ENCODE measurements around the gene SFXN1.

The SFXN1 gene

DNA sequence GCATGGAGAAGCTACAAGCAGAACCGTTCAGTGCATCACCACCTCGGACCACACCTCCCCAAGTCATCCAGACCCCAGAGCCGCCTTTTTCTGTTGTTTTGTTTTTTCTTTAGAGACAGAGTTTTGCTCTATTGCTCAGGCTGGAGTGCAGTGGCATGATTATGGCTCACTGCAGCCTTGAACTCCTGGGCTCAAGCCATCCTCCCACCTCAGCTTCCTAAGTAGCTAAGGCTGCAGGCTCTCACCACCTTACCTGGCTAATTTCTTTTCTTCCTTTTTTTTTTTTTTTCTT is 13.5 kb upstream of the SFXN1 start:
- no peak for DNase-seq (ENCODE audit: low read depth in 2 of 2, low spot score in 1 of 2)

DNA sequence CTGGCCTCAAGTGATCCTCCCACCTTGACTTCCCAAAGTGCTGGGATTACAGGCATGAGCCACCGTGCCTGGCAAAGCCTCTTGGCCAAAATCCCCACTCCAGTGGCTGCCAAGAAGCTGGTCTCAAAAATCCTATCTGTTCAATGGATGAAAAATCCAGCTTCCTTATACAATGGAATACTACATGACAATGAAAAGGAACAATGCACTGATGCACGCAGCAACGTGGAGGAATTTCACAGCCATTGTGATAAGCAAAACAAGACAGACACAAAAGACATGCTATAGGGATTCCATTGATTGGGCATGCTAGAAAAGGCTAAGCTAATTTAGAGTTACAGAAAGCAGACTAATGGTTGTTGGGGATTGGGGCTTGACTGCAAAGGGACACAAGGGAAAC is 13.1 kb upstream of the SFXN1 start:
- no peak for DNase-seq (ENCODE audit: low read depth in 2 of 2, low spot score in 1 of 2)

DNA sequence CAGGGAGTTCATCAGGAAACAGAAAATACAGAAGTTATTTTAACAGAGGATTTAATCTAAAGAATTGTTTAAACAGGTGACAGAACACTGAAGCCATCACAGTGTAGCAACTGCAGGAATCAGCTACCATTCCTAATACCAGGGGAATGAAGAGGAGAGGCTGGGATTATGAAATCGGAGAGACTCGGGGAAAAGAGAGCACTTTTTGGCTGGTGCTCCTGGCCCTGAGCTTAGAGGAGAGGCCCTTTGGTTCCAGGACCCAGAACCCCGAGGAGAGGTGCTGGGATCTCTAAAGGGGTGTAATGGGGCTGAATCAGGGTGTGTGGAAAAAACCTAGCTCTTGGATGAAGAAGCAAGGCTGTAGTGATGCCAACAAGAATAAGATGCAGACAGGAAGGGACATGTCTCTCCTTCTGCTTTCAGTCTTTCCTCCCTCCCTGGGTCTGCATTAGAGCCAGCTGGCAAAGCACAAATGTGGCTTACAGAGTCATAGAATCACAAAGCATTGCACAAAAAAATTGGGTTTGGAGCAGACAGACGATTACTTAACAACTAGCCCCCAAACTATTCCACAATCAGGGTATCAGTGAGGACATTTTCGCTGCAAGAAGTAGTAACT is 11.6 kb upstream of the SFXN1 start:
- no peak for DNase-seq (ENCODE audit: low read depth in 2 of 2, low spot score in 1 of 2)

DNA sequence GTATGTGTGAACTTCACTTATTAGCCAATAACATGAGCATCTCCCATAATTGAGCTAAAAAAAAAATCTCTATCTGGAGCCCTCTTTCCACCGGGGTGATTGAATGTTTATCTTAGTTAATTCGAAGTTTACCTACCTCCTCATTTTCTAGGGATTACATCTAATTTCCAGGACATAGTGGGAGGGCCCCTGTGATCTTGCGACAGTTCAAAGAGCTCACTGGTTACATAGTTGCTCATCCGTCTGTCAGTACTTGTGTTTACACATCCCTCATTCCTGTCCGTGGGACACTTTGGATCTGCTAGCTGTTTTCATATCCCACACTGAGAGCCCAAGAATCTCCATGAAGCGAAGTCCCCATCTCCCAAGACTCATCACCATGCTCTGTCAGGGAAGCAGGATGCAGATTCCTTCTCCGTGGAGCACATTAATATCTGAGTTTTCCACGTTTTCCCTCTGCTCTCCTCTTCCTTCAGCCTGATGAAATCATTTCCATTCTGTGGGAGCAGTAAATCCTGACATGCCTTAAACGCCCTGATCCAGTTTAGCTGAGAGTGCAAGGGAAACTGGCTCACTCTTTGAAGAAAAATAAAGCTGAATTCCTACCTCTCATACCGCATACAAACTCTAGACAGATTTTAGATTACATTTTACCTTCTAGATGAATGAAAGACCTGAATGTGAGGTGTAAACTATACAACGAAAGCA is 10.2 kb upstream of the SFXN1 start:
- no peak for DNase-seq (ENCODE audit: low read depth in 2 of 2, low spot score in 1 of 2)

DNA sequence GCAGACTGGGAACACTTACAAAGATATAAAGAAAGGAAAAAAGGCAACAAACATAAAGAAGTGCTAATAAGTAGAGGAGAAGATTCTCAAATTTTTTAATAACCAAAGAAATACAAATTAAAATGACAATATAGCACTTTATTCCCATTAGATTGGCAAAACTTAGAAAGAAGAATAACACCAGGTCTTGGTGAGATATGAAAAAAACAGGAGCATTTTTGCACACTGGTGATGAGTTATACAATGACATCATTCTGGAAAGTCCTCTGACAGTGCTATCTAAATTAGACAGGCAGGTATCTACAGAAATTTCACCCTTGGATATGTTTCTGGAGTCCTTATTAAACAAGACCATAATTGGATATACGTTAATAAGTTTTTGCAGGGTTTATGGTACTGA is 9.5 kb upstream of the SFXN1 start:
- no peak for DNase-seq (ENCODE audit: low read depth in 2 of 2, low spot score in 1 of 2)

DNA sequence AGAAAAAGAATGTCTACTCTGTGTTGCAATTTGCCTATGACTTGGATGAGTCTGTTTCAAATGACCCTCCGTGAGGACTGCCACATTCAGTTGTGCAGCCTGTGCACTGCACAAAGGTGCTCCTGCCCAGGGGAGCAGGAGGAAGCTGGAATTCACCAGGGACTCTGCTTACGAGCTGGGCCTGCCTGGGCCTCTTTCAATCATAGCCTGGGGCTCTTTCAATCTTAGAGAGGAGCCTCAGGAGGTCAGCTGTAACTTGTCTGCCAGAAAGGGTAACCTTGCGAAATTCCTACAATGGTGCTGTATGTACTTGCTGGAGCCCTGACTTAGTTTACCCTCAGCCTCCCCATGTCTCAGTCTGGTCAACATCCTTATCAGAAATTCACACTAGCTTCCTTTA is 8.4 kb upstream of the SFXN1 start:
- no peak for DNase-seq (ENCODE audit: low read depth in 2 of 2, low spot score in 1 of 2)

DNA sequence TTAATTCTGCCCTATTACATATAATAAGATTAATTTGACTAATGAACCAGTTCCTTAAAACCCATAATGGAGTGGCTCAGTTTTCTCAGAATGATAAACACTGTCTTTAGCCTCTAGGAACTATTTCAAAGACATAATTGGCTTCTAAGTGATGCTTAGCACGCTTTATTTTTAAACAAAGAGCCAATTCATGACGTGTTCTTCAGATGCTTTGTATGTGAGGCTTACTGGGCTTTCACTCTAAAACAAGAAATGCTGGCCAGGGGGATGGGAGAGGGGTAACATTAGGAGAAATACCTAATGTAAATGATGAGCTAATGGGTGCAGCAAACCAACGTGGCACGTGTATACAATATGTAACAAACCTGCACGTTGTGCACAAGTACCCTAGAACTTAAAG is 7.6 kb upstream of the SFXN1 start:
- no peak for DNase-seq (ENCODE audit: low read depth in 2 of 2, low spot score in 1 of 2)

DNA sequence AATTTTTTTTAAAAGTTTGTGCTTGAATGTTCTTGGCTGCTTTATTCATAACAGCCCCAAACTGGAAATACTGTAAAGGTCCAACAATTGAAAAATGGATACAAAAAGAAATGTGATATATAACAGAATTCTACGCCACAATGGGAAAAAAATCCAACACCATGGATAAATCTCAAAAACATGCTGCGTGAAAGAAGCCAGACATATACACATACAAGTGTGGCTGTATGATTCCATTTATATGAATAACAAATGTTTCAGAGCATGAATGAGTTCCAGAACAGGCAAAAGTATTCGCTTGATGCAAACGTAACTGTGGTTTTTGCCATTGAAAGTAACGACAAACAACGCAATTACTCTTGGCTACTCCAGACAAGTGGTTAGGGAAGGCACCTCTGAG is 7.2 kb upstream of the SFXN1 start:
- no peak for DNase-seq (ENCODE audit: low read depth in 2 of 2, low spot score in 1 of 2)

DNA sequence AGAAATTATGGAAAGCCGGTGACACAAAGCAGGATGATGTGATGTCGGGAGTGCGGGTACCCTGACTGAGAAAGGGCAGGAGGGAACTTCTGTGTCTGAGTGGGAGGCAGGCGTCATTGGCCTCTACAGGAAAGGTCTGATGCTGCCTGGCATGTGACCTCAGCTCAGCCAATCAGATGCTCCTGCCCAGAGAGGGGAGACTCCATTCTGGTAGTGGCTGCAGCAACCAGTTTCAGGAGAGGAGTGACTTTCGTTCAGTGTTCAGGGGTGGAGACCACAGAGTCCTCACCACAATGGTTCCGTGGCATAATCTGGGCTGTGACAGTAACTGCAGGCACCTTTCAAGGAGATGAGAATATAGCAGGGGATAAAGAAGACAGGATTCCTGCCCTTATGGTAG is 6.7 kb upstream of the SFXN1 start:
- no peak for DNase-seq (ENCODE audit: low read depth in 2 of 2, low spot score in 1 of 2)

DNA sequence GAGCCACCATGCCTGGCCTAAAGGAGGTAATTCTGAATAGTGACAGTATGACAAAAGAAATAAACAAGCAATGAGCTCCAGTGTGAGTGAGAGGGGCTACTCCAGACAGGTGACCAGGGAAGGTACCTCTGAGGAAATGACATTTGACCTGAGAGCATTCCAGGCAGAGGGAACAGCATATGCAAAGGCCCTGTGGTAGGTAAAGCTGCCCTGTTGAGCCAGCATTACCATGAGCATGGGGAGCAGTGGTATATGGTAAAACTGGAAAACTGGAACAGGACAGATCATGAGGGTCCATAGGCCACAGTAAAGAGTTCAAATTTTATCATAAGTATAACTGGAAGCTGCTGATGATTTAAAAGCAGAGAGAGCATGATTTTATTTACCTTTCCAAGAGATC is 6.0 kb upstream of the SFXN1 start:
- no peak for DNase-seq (ENCODE audit: low read depth in 2 of 2, low spot score in 1 of 2)

DNA sequence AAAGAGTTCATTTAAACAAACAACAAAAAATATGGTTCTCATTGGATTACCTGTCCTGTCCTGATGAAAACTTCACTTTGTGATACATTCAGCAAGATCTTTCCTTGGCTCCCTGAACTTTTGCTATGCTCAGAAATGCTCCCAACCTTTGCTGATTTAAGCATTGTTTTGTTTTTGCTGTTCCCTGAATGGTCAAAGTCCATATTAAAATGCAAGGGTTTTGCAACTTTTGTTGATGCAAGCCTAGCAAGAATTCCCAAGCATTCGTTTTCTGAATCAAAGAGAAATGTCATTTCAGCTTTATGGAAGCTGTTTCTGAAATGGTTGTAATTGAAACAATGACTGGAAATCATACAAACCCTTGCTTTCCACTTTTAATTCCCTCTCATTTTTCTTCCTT is 3.1 kb upstream of the SFXN1 start:
- no peak for DNase-seq (ENCODE audit: low read depth in 2 of 2, low spot score in 1 of 2)

DNA sequence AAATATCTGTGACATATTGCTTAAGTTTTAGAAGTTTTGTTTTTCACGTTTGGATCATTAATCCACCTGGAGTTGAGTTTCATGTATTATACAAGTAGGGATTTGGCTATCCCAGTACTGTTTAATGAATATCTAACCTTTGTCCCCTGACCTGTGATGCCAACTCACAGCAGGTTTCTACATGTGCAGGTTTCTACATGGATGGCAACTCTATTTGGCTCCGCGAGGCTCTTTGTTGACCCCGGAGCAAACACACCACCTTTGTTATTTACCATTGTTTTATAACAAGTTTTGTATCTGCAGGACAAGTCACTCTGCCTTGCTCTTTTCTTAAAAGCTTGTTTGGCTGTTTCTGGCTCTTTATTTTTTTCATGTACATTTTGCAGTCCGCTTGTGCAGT is 920 bp upstream of the SFXN1 start:
- no peak for DNase-seq (ENCODE audit: low read depth in 2 of 2, low spot score in 1 of 2)

DNA sequence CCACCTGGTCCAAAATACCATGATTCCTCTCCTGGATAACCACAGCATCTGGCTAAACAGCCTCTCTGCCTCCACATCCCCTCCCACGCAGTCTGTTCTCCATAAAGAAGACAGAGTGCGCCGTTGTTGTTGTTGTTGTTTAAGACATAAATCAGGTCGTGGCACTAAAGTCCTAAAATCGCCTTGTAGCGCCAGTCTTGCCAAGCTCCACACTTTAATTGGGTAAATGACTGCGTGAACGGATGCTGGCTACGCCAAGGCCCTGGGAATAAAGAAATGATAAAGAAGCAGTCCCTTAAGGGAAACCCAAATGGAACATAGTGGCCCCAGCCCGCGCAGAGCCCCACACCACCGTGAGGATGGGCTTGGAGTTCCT is 364 bp upstream of the SFXN1 start:
- DNase-seq (ENCODE audit: low read depth in 2 of 2, low spot score in 1 of 2) = no peak

DNA sequence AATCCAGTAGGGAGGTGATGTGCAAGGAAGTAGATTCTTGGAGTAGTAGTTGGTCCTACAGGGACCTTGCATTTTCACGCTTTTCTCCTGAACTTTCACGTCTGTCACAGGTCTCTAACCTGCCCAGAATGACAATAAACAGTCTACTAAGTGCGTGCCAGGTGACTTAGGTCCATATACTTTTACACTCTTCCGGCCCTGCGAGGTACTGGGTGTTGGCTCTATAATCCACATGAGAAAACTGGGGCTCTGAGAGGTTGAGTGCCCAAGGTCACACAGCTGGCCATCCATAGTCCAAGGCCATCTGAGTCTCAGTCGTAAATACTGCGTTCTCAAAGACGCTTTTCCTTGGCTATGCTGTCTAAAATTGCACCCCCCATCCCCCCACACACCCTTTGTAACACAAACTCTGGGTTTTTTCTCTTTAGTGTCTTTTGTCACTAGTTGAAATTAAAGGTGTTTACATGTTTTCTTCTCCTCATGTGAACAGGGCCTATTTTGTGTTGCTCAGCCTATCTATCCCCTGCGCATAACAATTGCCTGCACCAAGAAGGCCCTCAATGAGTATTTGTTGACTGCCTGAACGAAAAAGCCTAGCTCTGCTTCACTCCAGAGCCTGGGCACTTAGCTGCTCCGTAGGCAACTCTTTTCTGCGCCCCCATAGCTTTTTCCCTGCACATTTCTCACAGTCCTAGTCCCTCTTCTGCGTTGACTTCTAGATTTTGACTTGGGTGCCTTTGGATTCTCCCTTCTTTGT is 943 bp downstream of the SFXN1 start:
- DNase-seq (ENCODE audit: low read depth in 2 of 2, low spot score in 1 of 2) = no peak

DNA sequence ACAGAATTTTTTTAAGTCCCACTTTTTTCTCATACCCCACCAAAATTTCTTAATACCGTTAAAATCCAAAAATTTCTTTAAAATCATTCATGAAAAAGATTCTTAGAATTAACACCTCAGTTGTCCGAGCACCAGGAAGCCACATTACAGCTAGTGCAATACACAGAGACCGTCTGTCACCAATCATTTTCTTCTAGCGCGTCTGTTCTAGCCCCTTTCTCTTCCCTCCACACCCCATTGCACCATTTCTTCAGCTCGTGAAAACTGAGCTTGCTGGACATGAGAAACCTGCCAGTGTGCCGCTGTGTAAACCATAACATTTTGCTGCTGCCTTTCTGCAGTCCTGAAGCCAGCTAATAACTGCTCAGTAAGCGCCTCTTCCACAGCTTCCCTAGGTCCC is 5.0 kb downstream of the SFXN1 start:
- no peak for DNase-seq (ENCODE audit: low read depth in 2 of 2, low spot score in 1 of 2)

DNA sequence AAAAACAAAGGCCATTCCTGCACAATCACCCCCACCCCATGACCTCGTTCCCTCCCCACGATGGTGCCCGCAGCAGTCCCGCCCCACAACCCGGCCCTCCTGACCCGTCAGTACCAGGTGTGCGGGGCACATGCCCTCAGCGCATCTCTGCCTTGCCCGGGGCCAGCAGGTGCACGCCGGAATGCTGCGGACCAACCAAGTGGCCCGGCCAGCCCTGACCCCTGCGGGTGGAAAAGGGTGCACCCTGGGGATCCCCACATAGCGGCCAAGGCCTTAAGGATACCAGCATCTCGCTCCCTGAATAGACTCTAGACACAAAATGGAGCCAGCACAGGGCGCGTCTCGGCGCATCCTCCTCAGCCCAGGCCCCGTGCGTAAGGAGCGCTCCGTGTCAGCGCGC is 6.0 kb downstream of the SFXN1 start:
- DNase-seq (ENCODE audit: low read depth in 2 of 2, low spot score in 1 of 2) = no peak

DNA sequence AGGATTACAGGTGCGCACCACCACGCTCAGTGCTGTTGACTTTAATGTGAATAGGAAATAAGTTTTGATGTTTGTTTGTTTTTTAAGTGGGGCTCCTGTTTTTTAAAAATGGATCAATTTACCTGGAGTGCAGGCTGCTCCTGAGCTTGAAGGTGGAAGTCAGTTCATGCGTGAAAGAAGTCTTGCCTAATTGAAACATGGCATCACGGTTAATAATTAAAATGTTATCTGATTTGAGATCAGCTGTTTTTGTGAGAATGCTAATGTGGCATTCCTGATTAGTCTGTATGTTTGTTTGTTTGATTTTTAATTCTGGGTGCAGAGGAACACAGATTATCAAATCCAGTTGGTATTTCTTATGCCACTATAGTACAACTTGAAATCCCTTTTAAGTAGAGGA is 6.5 kb downstream of the SFXN1 start:
- DNase-seq (ENCODE audit: low read depth in 2 of 2, low spot score in 1 of 2) = no peak

DNA sequence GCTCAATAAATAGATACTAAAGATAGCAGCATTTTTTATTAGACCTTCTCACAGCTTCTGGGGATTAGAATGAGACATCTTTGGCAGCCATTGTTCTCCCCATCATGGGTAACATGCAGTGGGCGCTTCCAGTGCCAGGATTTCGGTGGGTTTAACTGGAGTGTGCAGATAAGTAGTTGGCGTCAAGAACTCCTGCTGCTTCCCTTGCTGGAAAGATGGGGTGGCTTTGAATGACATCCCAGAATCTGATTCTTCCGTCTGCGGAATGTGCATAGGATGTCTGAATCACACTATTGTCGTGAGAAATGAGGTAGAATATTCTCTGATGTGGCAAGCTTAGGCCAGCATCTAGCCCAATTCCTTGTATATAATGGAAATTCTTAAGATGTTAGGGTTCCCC is 7.3 kb downstream of the SFXN1 start:
- DNase-seq (ENCODE audit: low read depth in 2 of 2, low spot score in 1 of 2) = no peak

DNA sequence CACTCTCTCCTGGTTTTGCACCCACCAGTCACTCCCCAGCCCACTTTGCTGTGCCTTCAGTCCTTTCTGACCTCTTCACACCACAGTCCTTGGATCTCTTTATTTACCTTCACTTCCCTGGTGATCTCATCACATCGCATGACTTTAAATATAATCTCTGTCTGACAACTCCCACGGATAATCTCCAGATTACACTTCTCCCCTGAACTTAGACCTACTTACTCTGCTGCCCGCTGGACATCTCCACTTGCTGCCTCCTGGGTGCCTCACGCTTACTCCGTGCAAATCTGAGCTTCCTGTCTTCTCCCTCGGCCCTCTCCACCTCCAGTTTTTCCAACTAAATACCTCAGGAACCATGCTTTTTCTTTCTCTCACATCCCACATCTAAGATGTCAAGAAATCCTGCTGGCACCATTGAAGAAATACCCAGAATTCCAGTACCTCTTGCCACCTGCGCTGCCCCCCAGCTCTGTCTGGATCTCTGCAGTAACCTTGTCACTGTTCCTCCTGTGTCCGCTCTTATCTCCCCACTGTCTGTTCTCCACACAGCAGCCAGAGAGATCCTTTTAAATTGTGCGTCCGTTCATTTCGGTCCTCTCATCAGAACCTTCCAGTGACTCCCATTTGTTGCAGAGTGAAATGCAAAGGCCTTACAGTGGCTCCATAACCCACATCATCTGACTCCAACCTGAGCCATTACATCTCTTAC is 9.3 kb downstream of the SFXN1 start:
- DNase-seq (ENCODE audit: low read depth in 2 of 2, low spot score in 1 of 2) = no peak

DNA sequence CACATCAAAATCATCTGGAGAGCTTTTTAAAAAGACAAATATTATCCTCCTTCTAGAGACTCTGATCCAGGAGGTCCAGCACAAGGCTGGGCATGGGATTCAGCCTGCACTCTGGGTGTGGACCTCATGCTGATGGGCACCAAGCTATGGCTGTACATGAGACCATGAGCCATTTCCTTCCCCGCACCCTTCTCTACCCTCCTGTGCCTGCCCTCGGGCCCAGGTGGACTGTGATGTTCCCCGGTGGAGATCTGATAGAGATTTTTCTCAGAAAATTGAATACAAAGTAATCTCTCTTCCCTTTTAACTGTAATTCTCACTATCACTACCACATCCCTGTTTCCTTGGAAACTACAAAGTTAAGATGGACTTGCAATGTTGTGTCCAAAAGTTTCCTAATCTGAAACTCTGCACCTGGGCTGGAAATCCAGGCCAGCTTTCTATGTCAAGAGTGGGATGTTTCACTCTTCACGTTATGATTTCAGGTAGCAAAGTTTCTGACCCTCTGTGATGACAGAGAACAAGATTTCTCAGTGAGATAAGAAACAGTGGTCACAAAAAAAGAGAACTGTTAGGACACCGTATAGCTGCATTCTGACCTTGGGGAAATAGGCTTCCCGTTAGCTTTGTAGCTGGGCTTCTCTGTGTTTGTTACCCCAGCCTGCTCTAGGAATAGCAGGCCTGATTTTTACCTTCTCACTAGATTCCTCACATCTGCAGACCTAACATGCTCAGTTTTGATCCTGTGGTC is 11.5 kb downstream of the SFXN1 start:
- DNase-seq (ENCODE audit: low read depth in 2 of 2, low spot score in 1 of 2) = no peak

DNA sequence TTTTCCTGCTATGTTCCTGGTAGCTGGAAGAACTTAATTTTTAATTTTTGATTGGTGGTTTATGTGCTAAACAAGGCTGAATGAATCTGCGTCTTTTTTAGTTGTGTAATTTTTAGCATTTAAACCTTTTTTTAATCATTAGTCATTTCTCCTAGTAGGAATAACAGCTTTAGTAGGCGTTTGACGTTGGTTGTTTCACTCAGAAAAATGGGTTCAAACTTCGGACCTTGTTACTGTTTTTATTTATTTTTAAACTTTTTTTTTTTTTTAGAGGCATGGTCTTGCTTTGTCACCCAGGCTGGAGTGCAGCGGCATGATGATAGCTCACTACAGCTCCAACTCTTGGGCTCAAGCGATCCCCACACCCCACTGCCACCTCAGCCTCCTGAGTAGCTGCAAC is 12.9 kb downstream of the SFXN1 start:
- no peak for DNase-seq (ENCODE audit: low read depth in 2 of 2, low spot score in 1 of 2)

DNA sequence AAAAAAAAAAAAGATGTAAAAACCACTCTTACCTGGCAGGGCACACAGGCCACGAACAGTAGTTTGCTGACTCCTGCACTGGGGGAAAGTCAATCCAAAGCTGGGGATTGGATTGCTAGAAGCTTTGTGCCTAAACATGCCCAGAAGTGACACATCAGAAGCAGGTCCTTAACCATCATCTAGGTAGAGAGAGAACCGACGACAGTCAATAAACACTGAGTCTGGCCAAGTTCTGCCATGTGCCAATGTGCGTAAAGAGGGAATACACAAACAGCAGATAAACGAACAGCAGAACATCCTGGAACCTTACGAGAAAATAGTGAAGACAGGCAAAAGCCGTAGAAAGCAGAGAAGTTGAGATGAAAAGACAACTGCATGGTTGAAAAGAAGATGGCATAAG is 14.9 kb downstream of the SFXN1 start:
- no peak for DNase-seq (ENCODE audit: low read depth in 2 of 2, low spot score in 1 of 2)

Data from stimulated activated CD8-positive, alpha-beta memory T cell treated with anti-CD3 and anti-CD28 coated beads, Interleukin-4, amount 100 ng/mL, for 1 hour (primary cell).